ENCODE results near the gene C5orf24.
A peak's percentile ranks its signal among the peaks of the same experiment; 100 is the strongest.

The C5orf24 gene

GRCh38 chr5:134845852-134846640 is at the start of gene C5orf24:
Gene C5orf24 (plus strand): TSS chr5:134845968. CDS start chr5:134854901, 8,933 bp downstream.
- Histone ChIP-seq H3K79me2 (ENCODE audit: control insufficient read depth, insufficient read depth, low read length, unreplicated experiment) (peaks cover 29% of the 10 kb centered on the region), H3K4me3 (ENCODE audit: low read depth, low read length) (peak within 1 kb of the TSS; percentile 88), H3K36me3 (ENCODE audit: insufficient read depth, low read length) (no peaks in the 10 kb centered on the region), H3K4me1 (ENCODE audit: control insufficient read depth, insufficient read depth, low read length, unreplicated experiment) (peaks cover 28% of the 10 kb centered on the region), H2AFZ (ENCODE audit: low read length, unreplicated experiment) (peak within 1 kb of the TSS; percentile 64), H3K27ac (ENCODE audit: low read depth, low read length) (peak within 1 kb of the TSS; percentile 86), H3K27me3 (ENCODE audit: insufficient read depth, low read length) (no peaks in the 10 kb centered on the region)

GRCh38 chr5:134798468-134798867 is 47.3 kb upstream of the C5orf24 start:
- Histone ChIP-seq H3K4me3 (ENCODE audit: low read depth, low read length) (no peak overlapping the region), H3K36me3 (ENCODE audit: insufficient read depth, low read length) (peaks cover 32% of the 10 kb centered on the region), H3K27me3 (ENCODE audit: insufficient read depth, low read length) (no peaks in the 10 kb centered on the region), H2AFZ (ENCODE audit: low read length, unreplicated experiment) (no peak overlapping the region), H3K4me1 (ENCODE audit: control insufficient read depth, insufficient read depth, low read length, unreplicated experiment) (no peaks in the 10 kb centered on the region), H3K27ac (ENCODE audit: low read depth, low read length) (no peak overlapping the region), H3K79me2 (ENCODE audit: control insufficient read depth, insufficient read depth, low read length, unreplicated experiment) (no peaks in the 10 kb centered on the region)

DNA sequence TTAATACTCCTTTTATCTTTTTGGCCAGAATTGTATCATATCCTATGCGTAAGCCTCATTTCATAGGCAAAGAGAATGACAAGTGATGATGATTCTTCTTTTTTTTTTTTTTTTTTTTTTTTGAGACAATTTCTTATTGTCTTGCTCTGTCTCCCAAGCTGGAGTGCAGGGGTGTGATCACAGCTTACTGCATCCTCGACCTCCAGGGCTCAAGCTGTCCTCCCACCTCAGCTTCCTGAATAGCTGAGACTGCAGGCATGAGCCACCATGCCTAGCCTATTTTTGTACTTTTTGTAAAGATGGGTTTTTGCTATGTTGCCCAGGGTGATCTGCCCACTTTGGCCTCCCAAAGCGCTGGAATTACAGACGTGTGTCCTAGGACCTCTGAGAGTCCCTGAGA is 41.9 kb upstream of the C5orf24 start:
- peaks cover 9% of the 10 kb centered on the region; the same call in 1 of the 2 replicates for H3K36me3 ChIP-seq (ENCODE audit: insufficient read depth, low read length)
- H3K4me3 ChIP-seq (ENCODE audit: low read depth, low read length) = no peak overlapping the region

GRCh38 chr5:134813407-134813806 is 32.4 kb upstream of the C5orf24 start:
- Histone ChIP-seq H3K27me3 (ENCODE audit: insufficient read depth, low read length) (no peaks in the 10 kb centered on the region), H2AFZ (ENCODE audit: low read length, unreplicated experiment) (no peak overlapping the region), H3K36me3 (ENCODE audit: insufficient read depth, low read length) (peaks cover 45% of the 10 kb centered on the region), H3K79me2 (ENCODE audit: control insufficient read depth, insufficient read depth, low read length, unreplicated experiment) (no peaks in the 10 kb centered on the region), H3K4me1 (ENCODE audit: control insufficient read depth, insufficient read depth, low read length, unreplicated experiment) (no peaks in the 10 kb centered on the region), H3K4me3 (ENCODE audit: low read depth, low read length) (no peak overlapping the region), H3K27ac (ENCODE audit: low read depth, low read length) (no peak overlapping the region)

More for the DNA sequence above, 41.9 kb upstream of the C5orf24 start:
- H3K27ac ChIP-seq (ENCODE audit: low read depth, low read length) = no peak overlapping the region
- H3K79me2 ChIP-seq (ENCODE audit: control insufficient read depth, insufficient read depth, low read length, unreplicated experiment) = no peaks in the 10 kb centered on the region
- H3K27me3 ChIP-seq (ENCODE audit: insufficient read depth, low read length) = no peaks in the 10 kb centered on the region
- no peak overlapping the region for H2AFZ ChIP-seq (ENCODE audit: low read length, unreplicated experiment)
- H3K4me1 ChIP-seq (ENCODE audit: control insufficient read depth, insufficient read depth, low read length, unreplicated experiment) = no peaks in the 10 kb centered on the region

GRCh38 chr5:134813827-134814226 is 31.9 kb upstream of the C5orf24 start:
- Histone ChIP-seq H3K36me3 (ENCODE audit: insufficient read depth, low read length) (peaks cover 46% of the 10 kb centered on the region), H3K27me3 (ENCODE audit: insufficient read depth, low read length) (no peaks in the 10 kb centered on the region), H3K27ac (ENCODE audit: low read depth, low read length) (no peak overlapping the region), H3K79me2 (ENCODE audit: control insufficient read depth, insufficient read depth, low read length, unreplicated experiment) (no peaks in the 10 kb centered on the region), H2AFZ (ENCODE audit: low read length, unreplicated experiment) (no peak overlapping the region), H3K4me1 (ENCODE audit: control insufficient read depth, insufficient read depth, low read length, unreplicated experiment) (no peaks in the 10 kb centered on the region), H3K4me3 (ENCODE audit: low read depth, low read length) (no peak overlapping the region)

GRCh38 chr5:134817006-134817405 is 28.8 kb upstream of the C5orf24 start:
- Histone ChIP-seq H3K4me3 (ENCODE audit: low read depth, low read length) (no peak overlapping the region), H3K36me3 (ENCODE audit: insufficient read depth, low read length) (peaks cover 45% of the 10 kb centered on the region)

DNA sequence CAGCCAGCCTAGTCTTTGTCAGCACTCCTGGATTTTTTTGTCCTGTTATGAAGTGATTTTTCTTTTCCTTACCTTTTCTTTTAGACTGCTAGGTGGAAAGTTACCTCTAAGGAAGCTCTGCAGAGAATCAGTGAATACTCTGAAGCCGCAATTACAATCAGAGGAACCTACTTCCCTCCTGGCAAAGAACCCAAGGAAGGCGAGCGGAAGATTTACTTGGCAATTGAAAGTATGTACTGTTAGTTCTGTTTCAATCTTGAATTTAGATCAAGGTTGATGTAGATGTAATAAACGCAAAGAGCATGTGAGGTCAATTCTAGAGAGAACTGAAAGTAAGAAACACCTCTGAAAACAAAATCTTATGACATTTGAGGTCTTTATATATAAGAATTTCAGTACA is 27.0 kb upstream of the C5orf24 start:
- Histone ChIP-seq H2AFZ (ENCODE audit: low read length, unreplicated experiment) (no peak overlapping the region), H3K4me1 (ENCODE audit: control insufficient read depth, insufficient read depth, low read length, unreplicated experiment) (no peaks in the 10 kb centered on the region), H3K4me3 (ENCODE audit: low read depth, low read length) (no peak overlapping the region), H3K27me3 (ENCODE audit: insufficient read depth, low read length) (no peaks in the 10 kb centered on the region), H3K27ac (ENCODE audit: low read depth, low read length) (no peak overlapping the region), H3K36me3 (ENCODE audit: insufficient read depth, low read length) (peaks cover 41% of the 10 kb centered on the region), H3K79me2 (ENCODE audit: control insufficient read depth, insufficient read depth, low read length, unreplicated experiment) (no peaks in the 10 kb centered on the region)

More at GRCh38 chr5:134817006-134817405, 28.8 kb upstream of the C5orf24 start:
- no peaks in the 10 kb centered on the region for H3K4me1 ChIP-seq (ENCODE audit: control insufficient read depth, insufficient read depth, low read length, unreplicated experiment)
- no peak overlapping the region for H2AFZ ChIP-seq (ENCODE audit: low read length, unreplicated experiment)
- no peak overlapping the region for H3K27ac ChIP-seq (ENCODE audit: low read depth, low read length)
- H3K79me2 ChIP-seq (ENCODE audit: control insufficient read depth, insufficient read depth, low read length, unreplicated experiment) = no peaks in the 10 kb centered on the region
- no peaks in the 10 kb centered on the region for H3K27me3 ChIP-seq (ENCODE audit: insufficient read depth, low read length)

DNA sequence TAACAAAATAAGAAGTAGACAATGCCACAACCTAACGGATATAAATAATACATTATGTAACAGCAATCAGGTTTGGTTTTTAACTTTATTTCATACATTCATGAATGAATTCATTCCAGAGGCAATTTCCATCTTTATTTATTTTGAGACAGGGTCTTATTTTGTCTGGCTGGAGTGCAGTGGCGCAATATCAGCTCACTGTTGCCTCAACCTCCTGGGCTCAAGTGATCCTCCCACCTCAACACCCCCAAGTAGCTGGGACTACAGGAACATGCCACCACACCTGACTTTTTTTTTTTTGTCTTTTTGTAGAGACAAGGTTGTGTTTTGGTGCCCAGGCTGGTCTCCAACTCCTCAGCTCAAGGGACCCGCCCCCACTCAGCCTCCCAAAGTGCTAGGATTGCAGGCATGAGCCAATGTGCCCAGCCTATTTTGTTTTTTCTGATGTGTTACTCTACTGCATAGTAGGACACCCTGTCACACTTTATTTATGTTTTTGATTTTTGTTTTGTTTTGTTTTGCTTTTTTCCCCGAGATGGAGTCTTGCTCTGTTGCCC is 26.3 kb upstream of the C5orf24 start:
- no peak overlapping the region for H3K4me3 ChIP-seq (ENCODE audit: low read depth, low read length)
- H2AFZ ChIP-seq (ENCODE audit: low read length, unreplicated experiment) = no peak overlapping the region
- H3K36me3 ChIP-seq (ENCODE audit: insufficient read depth, low read length) = peaks cover 37% of the 10 kb centered on the region
- H3K79me2 ChIP-seq (ENCODE audit: control insufficient read depth, insufficient read depth, low read length, unreplicated experiment) = no peaks in the 10 kb centered on the region
- H3K27me3 ChIP-seq (ENCODE audit: insufficient read depth, low read length) = no peaks in the 10 kb centered on the region
- no peak overlapping the region for H3K27ac ChIP-seq (ENCODE audit: low read depth, low read length)
- no peaks in the 10 kb centered on the region for H3K4me1 ChIP-seq (ENCODE audit: control insufficient read depth, insufficient read depth, low read length, unreplicated experiment)

DNA sequence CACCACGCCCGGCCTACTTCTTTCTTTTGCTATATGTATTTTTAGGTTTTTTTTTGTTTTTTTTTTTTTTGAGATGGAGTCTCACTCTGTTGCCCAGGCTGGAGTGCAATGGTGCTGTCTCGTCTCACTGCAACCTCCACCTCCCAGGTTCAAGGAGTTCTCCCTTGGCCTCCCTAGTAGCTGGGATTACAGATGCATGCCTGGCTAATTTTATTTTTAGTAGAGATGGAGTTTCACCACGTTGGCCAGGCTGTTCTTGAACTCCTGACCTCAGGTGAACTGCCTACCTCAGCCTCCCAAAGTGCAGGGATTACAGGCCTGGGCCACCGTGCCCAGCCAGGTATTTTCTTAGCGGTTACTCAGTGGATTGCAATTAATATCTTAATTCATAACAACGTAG is 23.9 kb upstream of the C5orf24 start:
- Histone ChIP-seq H3K79me2 (ENCODE audit: control insufficient read depth, insufficient read depth, low read length, unreplicated experiment) (no peaks in the 10 kb centered on the region), H3K4me1 (ENCODE audit: control insufficient read depth, insufficient read depth, low read length, unreplicated experiment) (peaks cover 11% of the 10 kb centered on the region), H3K36me3 (ENCODE audit: insufficient read depth, low read length) (peaks cover 33% of the 10 kb centered on the region), H3K27ac (ENCODE audit: low read depth, low read length) (no peak overlapping the region), H3K4me3 (ENCODE audit: low read depth, low read length) (no peak overlapping the region), H2AFZ (ENCODE audit: low read length, unreplicated experiment) (no peak overlapping the region), H3K27me3 (ENCODE audit: insufficient read depth, low read length) (no peaks in the 10 kb centered on the region)

DNA sequence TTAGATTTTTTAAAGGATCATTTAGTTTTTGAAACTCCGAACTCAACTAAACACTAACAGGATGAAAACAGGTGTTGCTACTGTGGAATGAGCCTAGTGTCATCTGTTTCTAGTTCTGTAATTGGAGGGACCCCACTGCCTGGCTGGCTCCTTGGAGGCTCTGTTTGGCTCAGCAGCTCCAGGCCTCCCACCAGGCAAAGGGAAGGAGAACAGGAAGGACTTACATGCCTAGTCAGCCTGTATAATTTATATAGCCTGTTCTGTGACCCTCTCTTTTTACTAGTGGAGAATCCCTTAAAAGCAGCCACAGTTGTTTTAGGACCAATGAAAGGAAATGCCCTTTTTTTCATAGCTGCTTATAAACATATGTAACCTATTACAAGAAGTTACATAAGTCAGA is 21.1 kb upstream of the C5orf24 start:
- Histone ChIP-seq H3K4me3 (ENCODE audit: low read depth, low read length) (no peak overlapping the region), H3K36me3 (ENCODE audit: insufficient read depth, low read length) (peaks cover 24% of the 10 kb centered on the region), H3K79me2 (ENCODE audit: control insufficient read depth, insufficient read depth, low read length, unreplicated experiment) (no peaks in the 10 kb centered on the region), H2AFZ (ENCODE audit: low read length, unreplicated experiment) (no peak overlapping the region), H3K27me3 (ENCODE audit: insufficient read depth, low read length) (no peaks in the 10 kb centered on the region), H3K27ac (ENCODE audit: low read depth, low read length) (no peak overlapping the region), H3K4me1 (ENCODE audit: control insufficient read depth, insufficient read depth, low read length, unreplicated experiment) (peaks cover 11% of the 10 kb centered on the region)

DNA sequence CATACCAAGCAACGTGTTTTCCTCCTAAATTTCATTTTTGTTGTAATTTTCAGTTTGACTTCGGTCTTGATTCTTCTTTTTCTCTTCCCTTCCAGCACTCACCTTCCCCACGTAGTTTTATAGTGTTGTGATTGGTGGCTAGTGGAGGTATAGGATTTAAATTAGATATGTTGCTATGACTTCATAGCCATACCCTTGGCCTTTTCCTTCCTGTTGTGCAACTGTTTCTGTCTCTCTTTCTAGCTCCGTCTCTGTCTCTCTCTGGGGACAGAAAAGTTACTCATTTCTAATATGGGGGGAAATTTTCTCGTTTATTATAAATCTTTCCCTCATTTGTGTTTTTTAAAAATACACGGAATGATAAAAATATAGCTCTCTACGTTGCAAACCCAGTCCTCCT is 20.6 kb upstream of the C5orf24 start:
- no peaks in the 10 kb centered on the region for H3K79me2 ChIP-seq (ENCODE audit: control insufficient read depth, insufficient read depth, low read length, unreplicated experiment)
- H3K4me1 ChIP-seq (ENCODE audit: control insufficient read depth, insufficient read depth, low read length, unreplicated experiment) = peaks cover 11% of the 10 kb centered on the region
- H3K27ac ChIP-seq (ENCODE audit: low read depth, low read length) = no peak overlapping the region
- no peaks in the 10 kb centered on the region for H3K27me3 ChIP-seq (ENCODE audit: insufficient read depth, low read length)
- no peak overlapping the region for H2AFZ ChIP-seq (ENCODE audit: low read length, unreplicated experiment)
- no peak overlapping the region for H3K4me3 ChIP-seq (ENCODE audit: low read depth, low read length)
- H3K36me3 ChIP-seq (ENCODE audit: insufficient read depth, low read length) = peaks cover 24% of the 10 kb centered on the region
